ENCODE results near the gene SYNDIG1.

The SYNDIG1 gene

DNA sequence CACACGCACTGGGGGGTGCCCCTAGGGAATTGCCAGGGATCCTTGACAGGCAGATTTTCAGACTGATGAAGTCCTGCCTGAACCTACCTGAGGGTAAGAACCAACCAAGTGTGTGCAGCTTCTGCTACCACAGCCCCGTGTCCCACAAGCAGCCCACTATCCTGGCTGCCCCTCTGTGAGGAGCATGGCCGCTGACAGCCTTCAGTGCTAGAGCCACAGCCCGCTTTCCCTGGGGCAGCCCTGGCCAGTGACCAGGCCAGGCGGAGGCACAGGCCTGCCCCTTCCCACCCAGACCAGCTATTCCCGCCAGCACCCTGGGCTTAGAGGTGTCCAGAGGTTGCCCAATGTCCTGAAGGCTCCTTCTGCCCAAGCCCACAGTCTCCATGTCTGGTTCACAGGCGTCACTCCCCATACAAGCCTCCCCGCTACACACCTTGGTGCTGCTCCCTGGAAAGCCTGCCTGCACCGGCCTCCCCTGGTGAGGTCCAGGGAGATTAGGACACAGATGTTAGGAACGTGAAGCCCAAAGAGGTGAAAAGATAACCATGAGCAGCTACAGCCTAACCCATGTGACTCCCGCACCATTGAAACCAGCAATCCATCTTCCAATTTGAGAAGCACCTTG, 207.0 kb downstream of the SYNDIG1 start:
- in situ Hi-C loops (cut with HindIII; ENCODE audit: low pct_ligation_motif_present, low sequenced_read_pairs), result no loop called here
- Histone ChIP-seq H3K36me3 (replicated peaks) (no peaks in the 10 kb centered on the region), H3K4me3 (ENCODE audit: low read depth, low read length) (no peak overlapping the region), H3K27ac (no peak overlapping the region), H3K27me3 (replicated peaks) (no peaks in the 10 kb centered on the region)
- TF ChIP-seq, protein P1, sequence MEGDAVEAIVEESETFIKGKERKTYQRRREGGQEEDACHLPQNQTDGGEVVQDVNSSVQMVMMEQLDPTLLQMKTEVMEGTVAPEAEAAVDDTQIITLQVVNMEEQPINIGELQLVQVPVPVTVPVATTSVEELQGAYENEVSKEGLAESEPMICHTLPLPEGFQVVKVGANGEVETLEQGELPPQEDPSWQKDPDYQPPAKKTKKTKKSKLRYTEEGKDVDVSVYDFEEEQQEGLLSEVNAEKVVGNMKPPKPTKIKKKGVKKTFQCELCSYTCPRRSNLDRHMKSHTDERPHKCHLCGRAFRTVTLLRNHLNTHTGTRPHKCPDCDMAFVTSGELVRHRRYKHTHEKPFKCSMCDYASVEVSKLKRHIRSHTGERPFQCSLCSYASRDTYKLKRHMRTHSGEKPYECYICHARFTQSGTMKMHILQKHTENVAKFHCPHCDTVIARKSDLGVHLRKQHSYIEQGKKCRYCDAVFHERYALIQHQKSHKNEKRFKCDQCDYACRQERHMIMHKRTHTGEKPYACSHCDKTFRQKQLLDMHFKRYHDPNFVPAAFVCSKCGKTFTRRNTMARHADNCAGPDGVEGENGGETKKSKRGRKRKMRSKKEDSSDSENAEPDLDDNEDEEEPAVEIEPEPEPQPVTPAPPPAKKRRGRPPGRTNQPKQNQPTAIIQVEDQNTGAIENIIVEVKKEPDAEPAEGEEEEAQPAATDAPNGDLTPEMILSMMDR (IDR thresholded peaks at IDR 0.05; ENCODE audit: low read depth, low read length, missing control alignments), result no peak
- no peak for DNase-seq

- no peak overlapping the region for H3K4me3 ChIP-seq (ENCODE audit: low read depth, low read length)
- no peak for DNase-seq
- no peak overlapping the region for H3K27ac ChIP-seq
- TF ChIP-seq, protein P1 (IDR thresholded peaks at IDR 0.05; ENCODE audit: low read depth, low read length, missing control alignments), result no peak
- H3K27me3 ChIP-seq (replicated peaks), result no peaks in the 10 kb centered on the region
- H3K36me3 ChIP-seq (replicated peaks), result no peaks in the 10 kb centered on the region
- in situ Hi-C loops (cut with HindIII; ENCODE audit: low pct_ligation_motif_present, low sequenced_read_pairs), result no loop called here
Measured at GRCh38 chr20:24676978-24677370, 207.5 kb downstream of the SYNDIG1 start.

GRCh38 chr20:24677626-24678315, 208.3 kb downstream of the SYNDIG1 start:
- Histone ChIP-seq H3K27ac (no peak overlapping the region), H3K27me3 (replicated peaks) (no peaks in the 10 kb centered on the region), H3K4me3 (ENCODE audit: low read depth, low read length) (no peak overlapping the region), H3K36me3 (replicated peaks) (no peaks in the 10 kb centered on the region)
- TF ChIP-seq, protein P1 (IDR thresholded peaks at IDR 0.05; ENCODE audit: low read depth, low read length, missing control alignments), result no peak
- in situ Hi-C loops (cut with HindIII; ENCODE audit: low pct_ligation_motif_present, low sequenced_read_pairs), result no loop called here
- no peak for DNase-seq

DNA sequence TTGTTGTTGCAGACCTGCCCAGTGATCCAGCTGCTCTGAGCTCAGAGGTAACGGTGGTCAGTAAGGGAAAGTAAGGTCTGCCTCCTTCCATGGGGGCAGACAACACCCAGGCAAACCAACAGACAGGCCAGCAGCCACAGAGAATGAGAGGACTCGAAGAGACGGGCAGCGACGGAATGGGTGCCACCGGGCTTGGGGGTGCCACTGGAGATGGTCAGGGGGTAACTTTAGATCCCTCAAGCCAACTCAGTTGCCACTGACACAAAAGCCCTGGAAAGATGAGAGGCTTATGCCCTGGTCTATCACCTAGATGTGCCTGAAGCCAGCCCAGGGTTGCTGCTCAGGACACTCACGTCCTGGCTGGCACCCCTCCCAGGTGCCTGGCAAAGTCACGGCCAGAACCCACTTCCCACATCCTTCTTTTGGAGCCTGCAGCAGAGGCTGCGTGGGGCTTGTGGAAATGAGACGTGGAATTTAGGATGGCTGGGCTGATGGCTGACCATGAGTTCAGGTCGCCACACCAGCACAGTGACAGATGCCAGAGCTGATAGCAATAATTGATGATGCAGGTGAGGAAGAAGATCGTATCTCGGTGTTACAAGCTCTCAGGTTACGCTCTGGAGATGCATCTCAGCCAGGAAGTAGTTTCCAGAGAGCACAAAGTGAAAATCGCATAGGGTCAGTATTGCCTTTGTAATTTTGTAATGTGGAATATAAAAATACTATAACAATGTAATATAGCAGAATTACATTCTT, 209.1 kb downstream of the SYNDIG1 start:
- in situ Hi-C loops (cut with HindIII; ENCODE audit: low pct_ligation_motif_present, low sequenced_read_pairs), result no loop called here
- TF ChIP-seq, protein P1 (IDR thresholded peaks at IDR 0.05; ENCODE audit: low read depth, low read length, missing control alignments), result no peak

DNA sequence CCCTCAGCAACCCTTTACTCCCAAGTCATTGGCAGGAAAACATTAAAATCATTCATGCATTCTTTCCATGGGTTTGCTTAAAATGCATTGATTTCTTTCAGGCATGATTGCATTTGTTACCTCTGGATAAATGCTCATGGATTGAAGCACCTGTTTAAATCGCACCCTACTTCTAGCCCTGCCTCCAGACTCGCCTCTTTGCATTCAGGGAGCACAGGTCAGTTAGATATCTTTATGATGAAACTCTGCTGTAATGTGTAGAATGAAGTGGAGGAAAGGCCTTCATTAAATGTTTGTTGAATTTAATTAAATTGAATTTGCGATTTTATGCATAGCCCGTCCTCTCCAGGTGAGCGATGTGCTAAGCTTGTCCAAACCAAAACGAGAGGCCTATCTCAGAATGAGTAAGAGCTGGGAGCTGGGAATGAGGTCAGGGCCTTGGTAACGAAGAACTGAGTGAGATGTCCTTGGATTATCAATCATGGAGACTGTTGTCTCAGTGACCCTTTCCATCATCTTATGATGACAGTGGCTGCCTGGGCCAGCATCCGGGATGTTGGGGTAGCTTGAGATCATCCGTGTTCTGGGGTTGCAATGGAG, 210.1 kb downstream of the SYNDIG1 start:
- Histone ChIP-seq H3K27ac (no peak overlapping the region), H3K36me3 (replicated peaks) (no peaks in the 10 kb centered on the region), H3K27me3 (replicated peaks) (no peaks in the 10 kb centered on the region), H3K4me3 (ENCODE audit: low read depth, low read length) (no peak overlapping the region)
- DNase-seq, result no peak
- in situ Hi-C loops (cut with HindIII; ENCODE audit: low pct_ligation_motif_present, low sequenced_read_pairs), result no loop called here
- TF ChIP-seq, protein P1 (IDR thresholded peaks at IDR 0.05; ENCODE audit: low read depth, low read length, missing control alignments), result no peak

More for the DNA sequence above, 209.1 kb downstream of the SYNDIG1 start:
- DNase-seq, result no peak
- no peak overlapping the region for H3K27ac ChIP-seq
- no peaks in the 10 kb centered on the region for H3K36me3 ChIP-seq (replicated peaks)
- H3K27me3 ChIP-seq (replicated peaks), result no peaks in the 10 kb centered on the region
- no peak overlapping the region for H3K4me3 ChIP-seq (ENCODE audit: low read depth, low read length)

Data from brain microvascular endothelial cell (primary cell).